ENCODE measurements around the gene IGF1R.
A peak's percentile ranks its signal among the peaks of the same experiment; 100 is the strongest.

Gene IGF1R

GRCh38 chr15:98740295-98740694 is 92.0 kb downstream of the IGF1R start:
- H3K4me2 ChIP-seq (ENCODE audit: low read length) = peak overlapping the region; percentile 78

GRCh38 chr15:98740963-98741362 is 92.6 kb downstream of the IGF1R start:
- no peak overlapping the region for H2AFZ ChIP-seq (ENCODE audit: low read depth, low read length)
- peaks cover 15% of the 10 kb centered on the region; the same call in 1 of the 2 replicates for H4K20me1 ChIP-seq (ENCODE audit: insufficient read depth, low read length)
- H3K9me3 ChIP-seq (ENCODE audit: insufficient read depth, low read length) = no peaks in the 10 kb centered on the region
- peak overlapping the region; percentile 78 for H3K4me2 ChIP-seq (ENCODE audit: low read length)
- no peaks in the 10 kb centered on the region for H3K27me3 ChIP-seq (ENCODE audit: low read depth, low read length)
- peak overlapping the region; percentile 38 for H3K9ac ChIP-seq (ENCODE audit: low read length)
- no peaks in the 10 kb centered on the region for H3K36me3 ChIP-seq (replicated peaks; ENCODE audit: low read depth, low read length)
- TF ChIP-seq EZH2phosphoT487 (IDR thresholded peaks at IDR 0.05; ENCODE audit: low read depth) (no peak), CTCF (IDR thresholded peaks at IDR 0.05; ENCODE audit: low read depth, low read length) (no peak)
- H3K4me1 ChIP-seq (ENCODE audit: low read length) = peaks cover 40% of the 10 kb centered on the region
- peaks cover 33% of the 10 kb centered on the region for H3K79me2 ChIP-seq (ENCODE audit: low read length)
- peak overlapping the region; percentile 43 for H3K27ac ChIP-seq (ENCODE audit: low read length)
- H3K4me3 ChIP-seq (ENCODE audit: low read length) = peak overlapping the region; percentile 67

More at GRCh38 chr15:98740295-98740694, 92.0 kb downstream of the IGF1R start:
- H4K20me1 ChIP-seq (ENCODE audit: insufficient read depth, low read length) = peaks cover 8% of the 10 kb centered on the region; the same call in 1 of the 2 replicates
- H3K4me1 ChIP-seq (ENCODE audit: low read length) = peaks cover 38% of the 10 kb centered on the region
- H2AFZ ChIP-seq (ENCODE audit: low read depth, low read length) = no peak overlapping the region
- no peaks in the 10 kb centered on the region for H3K36me3 ChIP-seq (replicated peaks; ENCODE audit: low read depth, low read length)
- TF ChIP-seq EZH2phosphoT487 (IDR thresholded peaks at IDR 0.05; ENCODE audit: low read depth) (no peak), CTCF (IDR thresholded peaks at IDR 0.05; ENCODE audit: low read depth, low read length) (no peak)
- H3K27me3 ChIP-seq (ENCODE audit: low read depth, low read length) = no peaks in the 10 kb centered on the region
- no peaks in the 10 kb centered on the region for H3K9me3 ChIP-seq (ENCODE audit: insufficient read depth, low read length)
- H3K27ac ChIP-seq (ENCODE audit: low read length) = peak overlapping the region; percentile 43
- peak overlapping the region; percentile 38 for H3K9ac ChIP-seq (ENCODE audit: low read length)
- peaks cover 33% of the 10 kb centered on the region for H3K79me2 ChIP-seq (ENCODE audit: low read length)
- peak overlapping the region; percentile 67 for H3K4me3 ChIP-seq (ENCODE audit: low read length)

- no peak overlapping the region for H3K4me2 ChIP-seq (ENCODE audit: low read length)
- no peaks in the 10 kb centered on the region for H3K9me3 ChIP-seq (ENCODE audit: insufficient read depth, low read length)
- no peak overlapping the region for H3K27ac ChIP-seq (ENCODE audit: low read length)
- H2AFZ ChIP-seq (ENCODE audit: low read depth, low read length) = no peak overlapping the region
- no peaks in the 10 kb centered on the region for H3K36me3 ChIP-seq (replicated peaks; ENCODE audit: low read depth, low read length)
- H4K20me1 ChIP-seq (ENCODE audit: insufficient read depth, low read length) = peaks cover 19% of the 10 kb centered on the region; the same call in 1 of the 2 replicates
- TF ChIP-seq CTCF (IDR thresholded peaks at IDR 0.05; ENCODE audit: low read depth, low read length) = no peak
- TF ChIP-seq EZH2phosphoT487 (IDR thresholded peaks at IDR 0.05; ENCODE audit: low read depth) = no peak
- peaks cover 40% of the 10 kb centered on the region for H3K4me1 ChIP-seq (ENCODE audit: low read length)
- H3K4me3 ChIP-seq (ENCODE audit: low read length) = no peak overlapping the region
- no peak overlapping the region for H3K9ac ChIP-seq (ENCODE audit: low read length)
- peaks cover 33% of the 10 kb centered on the region for H3K79me2 ChIP-seq (ENCODE audit: low read length)
- H3K27me3 ChIP-seq (ENCODE audit: low read depth, low read length) = no peaks in the 10 kb centered on the region
Measured at GRCh38 chr15:98743177-98743576, 94.8 kb downstream of the IGF1R start.

GRCh38 chr15:98744506-98744905 is 96.2 kb downstream of the IGF1R start:
- Histone ChIP-seq H3K4me1 (ENCODE audit: low read length) (peaks cover 30% of the 10 kb centered on the region), H3K27me3 (ENCODE audit: low read depth, low read length) (no peaks in the 10 kb centered on the region), H3K4me3 (ENCODE audit: low read length) (no peak overlapping the region), H3K9me3 (ENCODE audit: insufficient read depth, low read length) (no peaks in the 10 kb centered on the region), H3K4me2 (ENCODE audit: low read length) (no peak overlapping the region), H3K9ac (ENCODE audit: low read length) (no peak overlapping the region), H4K20me1 (ENCODE audit: insufficient read depth, low read length) (peaks cover 19% of the 10 kb centered on the region; the same call in 1 of the 2 replicates), H3K36me3 (replicated peaks; ENCODE audit: low read depth, low read length) (no peaks in the 10 kb centered on the region), H3K27ac (ENCODE audit: low read length) (no peak overlapping the region), H3K79me2 (ENCODE audit: low read length) (peaks cover 26% of the 10 kb centered on the region), H2AFZ (ENCODE audit: low read depth, low read length) (no peak overlapping the region)
- TF ChIP-seq CTCF (IDR thresholded peaks at IDR 0.05; ENCODE audit: low read depth, low read length) (no peak), EZH2phosphoT487 (IDR thresholded peaks at IDR 0.05; ENCODE audit: low read depth) (no peak)
